Psoas muscle (tissue), 8 donors: Measurements from ENCODE around the gene AP1G2. TPM values are rescaled to one million over a fixed set of nuclear protein-coding genes. Genes with fewer than 3 reads are reported as not detected.

Experiments used
- ATAC-seq, 4 donors: fragments of 200-7000 bp; cut with Tn5 transposase; one replicate each; pipeline ENCODE4 v1.9.1; 2020; ENCODE audit warnings: moderate library complexity in 3 of 4, mild to moderate bottlenecking in 2 of 4
- DNase-seq, 2 donors: peaks; one replicate each; pipeline ENCODE4 v3.0.0-alpha.2; 2020
- H3K27ac ChIP-seq: fragments of 200-600 bp; one replicate; pipeline ENCODE4 v1.8.0; 2022
- H3K27me3 ChIP-seq, 3 donors: fragments of 200-600 bp in 1 of 3; one replicate each; pipeline versions ENCODE4 v1.6.1 to v1.8.0; 2013 to 2022; ENCODE audit warnings: low read length in 2 of 3, mild to moderate bottlenecking in 2 of 3, moderate library complexity in 1 of 3; ENCODE audit not compliant: insufficient read depth in 3 of 3
- H3K36me3 ChIP-seq, 2 donors: fragments of 200-600 bp in 1 of 2; one replicate each; pipeline versions ENCODE4 v1.6.1 to v1.8.0; 2013 to 2022; ENCODE audit warnings: low read depth in 1 of 2, mild to moderate bottlenecking in 1 of 2, moderate library complexity in 1 of 2; ENCODE audit not compliant: insufficient read depth in 1 of 2
- H3K4me1 ChIP-seq: fragments of 200-600 bp; one replicate; pipeline ENCODE4 v1.8.0; 2022
- H3K4me3 ChIP-seq: fragments of 200-600 bp; one replicate; pipeline ENCODE4 v1.8.0; 2022; ENCODE audit warnings: mild to moderate bottlenecking
- H3K9me3 ChIP-seq: fragments of 200-600 bp; one replicate; pipeline ENCODE4 v1.8.0; 2022
- CTCF ChIP-seq: fragments of 200-600 bp; IDR thresholded peaks from one replicate; pipeline ENCODE4 v1.8.0; 2022; ENCODE audit warnings: antibody characterized with exemption
- WGBS, 3 donors: extraction: QIAGEN DNeasy Blood & Tissue Kit; methylation state at CpG; one replicate each; pipeline versions ENCODE4 v1.1.6 to v1.1.7; 2013; 5-methylcytosine and 5-hydroxymethylcytosine counted together
- intact Hi-C, 2 donors: fragments of 100-400 bp; cut with DNase I; formaldehyde crosslinking; loops; one replicate each; pipeline versions ENCODE4 v1.11.0 to v1.14.2; 2022
- polyA plus RNA-seq, 3 donors: library from polyadenylated mRNA; stranded (reverse); fragments of 200-250 nt; gene quantifications; one replicate each; pipeline ENCODE4 v1.2.3, GENCODE V29; 2013
- total RNA-seq, 4 donors: library from RNA; stranded (reverse); fragmentation: NEBNext Ultra II Directional in 2 of 4; extraction: Animal tissue kit (Norgen Biotek cat#: 25700) in 2 of 4; gene quantifications; one replicate each; pipeline versions ENCODE4 v1.2.1 to v1.2.4, GENCODE V29; 2021 to 2023
- donor health status: healthy with polysubstance abuse.
- donor health status: DM: no; HTN: no; CAD: no; lungs with moderate emphysema.
- donor health status: Bipolar disorder and iron deficiency.
- donor health status: healthy.
- donor health status: DM: yes; HTN: yes; CAD: no.
- donor health status: DM: no; HTN: no; CAD: no.
- donor health status: DM: no; HTN: no; CAD: no.
- donor health status: DM: yes; HTN: yes; CAD: no.

The AP1G2 gene
- total and polyA plus RNA-seq, 7 donors, result 3.3 to 11.0 (median 5.3) TPM

DNA sequence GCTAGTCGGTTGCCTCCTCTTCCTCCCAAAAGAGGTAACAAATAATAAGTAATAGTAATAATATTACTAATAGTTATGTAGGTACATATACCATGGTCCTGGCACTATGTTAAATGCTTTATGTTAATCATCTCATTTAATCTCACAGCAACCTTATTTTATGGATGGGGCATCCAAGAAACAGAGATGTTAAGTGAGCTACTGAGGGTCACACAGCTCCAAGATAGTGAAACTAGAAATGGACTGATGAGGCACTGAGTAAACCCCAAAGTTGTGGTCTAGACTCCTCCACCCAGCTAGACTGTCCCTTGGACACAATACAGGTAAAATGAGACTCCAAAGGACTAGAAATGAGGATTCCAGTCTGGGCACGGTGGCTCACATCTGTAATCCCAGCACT lies 31.1 kb downstream of the AP1G2 start:
- H3K9me3 ChIP-seq, result no peaks in the 10 kb centered on the region
- DNase-seq, result no peak
- 83 to 86% (median 85%) methylated on average over 2 of the region's 2 CpGs for WGBS, 3 donors
- H3K27ac ChIP-seq, result no peak overlapping the region
- H3K4me1 ChIP-seq, result no peaks in the 10 kb centered on the region
- no peaks in the 10 kb centered on the region for H3K36me3 ChIP-seq
- ATAC-seq, result no peak
- H3K4me3 ChIP-seq, result no peak overlapping the region
- intact Hi-C loops, result loop anchor here in 1 of 2 donors (5.0 kb wide), 1 partner anchor 49 kb away; no protein-coding TSS in a partner anchor
- no peak for TF ChIP-seq CTCF
- no peaks in the 10 kb centered on the region for H3K27me3 ChIP-seq

DNA sequence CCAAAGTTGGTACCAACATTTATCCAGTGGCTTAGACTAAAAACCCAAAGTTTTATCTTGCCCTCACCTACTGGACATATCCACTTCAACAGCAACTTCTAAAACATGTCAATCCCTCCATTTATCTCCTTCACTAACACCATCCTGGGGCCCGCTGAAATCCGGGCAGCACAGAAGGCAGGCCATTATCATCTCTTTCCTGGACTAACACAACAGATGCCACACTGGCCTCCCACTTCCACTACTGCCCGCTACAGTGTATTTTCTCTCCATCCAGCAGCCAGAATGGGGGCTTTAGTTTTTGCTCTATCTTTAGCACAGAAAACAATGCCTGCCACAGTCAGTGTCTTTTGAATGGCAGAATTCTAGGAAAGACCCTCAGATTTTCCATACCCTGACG lies 31.6 kb downstream of the AP1G2 start:
- no peak overlapping the region for H3K4me3 ChIP-seq
- WGBS, 3 donors, result 78 to 84% (median 79%) methylated on average over 4 of the region's 4 CpGs
- TF ChIP-seq CTCF, result no peak
- no peaks in the 10 kb centered on the region for H3K4me1 ChIP-seq
- no peaks in the 10 kb centered on the region for H3K36me3 ChIP-seq
- intact Hi-C loops, result loop anchor here in 1 of 2 donors (5.0 kb wide), 1 partner anchor 49 kb away; no protein-coding TSS in a partner anchor
- DNase-seq, result no peak
- ATAC-seq, result no peak
- H3K27ac ChIP-seq, result no peak overlapping the region
- peaks cover 0 to 2% (median 0%) of the 10 kb centered on the region in 3 donors for H3K27me3 ChIP-seq
- no peaks in the 10 kb centered on the region for H3K9me3 ChIP-seq

- TF ChIP-seq CTCF, result no peak
- Histone ChIP-seq H3K27me3 (peaks cover 0 to 2% (median 0%) of the 10 kb centered on the region in 3 donors), H3K4me3 (no peak overlapping the region), H3K27ac (no peak overlapping the region), H3K36me3 (no peaks in the 10 kb centered on the region), H3K4me1 (no peaks in the 10 kb centered on the region), H3K9me3 (no peaks in the 10 kb centered on the region)
- no peak for DNase-seq
- intact Hi-C loops, result no loop called here
- no peak for ATAC-seq
- 93 to 95% (median 95%) methylated on average over 16 of the region's 16 CpGs for WGBS, 3 donors
Observed at GRCh38 chr14:23533652-23534435, 33.7 kb downstream of the AP1G2 start.

- DNase-seq (no peak), ATAC-seq (no peak)
- intact Hi-C loops, result no loop called here
- Histone ChIP-seq H3K27ac (no peak overlapping the region), H3K27me3 (peaks cover 0 to 2% (median 0%) of the 10 kb centered on the region in 3 donors), H3K4me1 (no peaks in the 10 kb centered on the region), H3K4me3 (no peak overlapping the region), H3K9me3 (no peaks in the 10 kb centered on the region), H3K36me3 (no peaks in the 10 kb centered on the region)
- TF ChIP-seq CTCF, result no peak
- WGBS, 3 donors, result 91 to 100% (median 92%) methylated on average over 7 of the region's 7 CpGs
Observed at GRCh38 chr14:23532658-23533057, 34.9 kb downstream of the AP1G2 start.
